Spleen (tissue), 7 donors: ENCODE results near the gene PTBP2.
"Not testable (repeated sequence)": the region's sequence is repeated elsewhere in the genome, so short reads cannot be mapped to it uniquely, and the experiment has no call there.

ENCODE experiments used
- POLR2A ChIP-seq, 3 donors: fragments of 450-650 bp; IDR thresholded peaks; one replicate each; pipeline ENCODE4 v1.5.1; 2017; ENCODE audit warnings: antibody characterized with exemption in 3 of 3, mild to moderate bottlenecking in 1 of 3
- POLR2AphosphoS5 ChIP-seq, 3 donors: sonication (generic); formaldehyde crosslinking; IDR thresholded peaks; one replicate each; pipeline ENCODE4 v1.5.1; 2017; ENCODE audit warnings: antibody characterized with exemption in 3 of 3
- TF ChIP-seq, protein P1 (sequence below), 11 experiments: fragments of 200-600 bp in 7 of 11; fragments of 450-650 bp in 4 of 11; sonication (generic) in 4 of 11; IDR thresholded peaks in 8 of 11; conservative IDR thresholded peaks in 3 of 11; 1 replicate in 7 of 11; 2 replicates in 4 of 11; pipeline versions ENCODE4 v1.4.0 to v1.8.0; 2016 to 2021; ENCODE audit warnings: antibody characterized with exemption in 11 of 11, inconsistent platforms in 4 of 11, mild to moderate bottlenecking in 1 of 11
- donor health status: DM: no; HTN: no; CAD: no; lungs with moderate emphysema.
- donor health status: DM: no; HTN: no; CAD: no.
- donor health status: DM: no; HTN: no; CAD: no.

GRCh38 chr1:96762586-96762985, 41.0 kb downstream of the PTBP2 start:
- TF ChIP-seq, protein P1, sequence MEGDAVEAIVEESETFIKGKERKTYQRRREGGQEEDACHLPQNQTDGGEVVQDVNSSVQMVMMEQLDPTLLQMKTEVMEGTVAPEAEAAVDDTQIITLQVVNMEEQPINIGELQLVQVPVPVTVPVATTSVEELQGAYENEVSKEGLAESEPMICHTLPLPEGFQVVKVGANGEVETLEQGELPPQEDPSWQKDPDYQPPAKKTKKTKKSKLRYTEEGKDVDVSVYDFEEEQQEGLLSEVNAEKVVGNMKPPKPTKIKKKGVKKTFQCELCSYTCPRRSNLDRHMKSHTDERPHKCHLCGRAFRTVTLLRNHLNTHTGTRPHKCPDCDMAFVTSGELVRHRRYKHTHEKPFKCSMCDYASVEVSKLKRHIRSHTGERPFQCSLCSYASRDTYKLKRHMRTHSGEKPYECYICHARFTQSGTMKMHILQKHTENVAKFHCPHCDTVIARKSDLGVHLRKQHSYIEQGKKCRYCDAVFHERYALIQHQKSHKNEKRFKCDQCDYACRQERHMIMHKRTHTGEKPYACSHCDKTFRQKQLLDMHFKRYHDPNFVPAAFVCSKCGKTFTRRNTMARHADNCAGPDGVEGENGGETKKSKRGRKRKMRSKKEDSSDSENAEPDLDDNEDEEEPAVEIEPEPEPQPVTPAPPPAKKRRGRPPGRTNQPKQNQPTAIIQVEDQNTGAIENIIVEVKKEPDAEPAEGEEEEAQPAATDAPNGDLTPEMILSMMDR (IDR thresholded peaks at IDR 0.05 in 8 of 11, conservative IDR thresholded peaks at IDR 0.05 in 3 of 11) = not testable (repeated sequence)
- TF ChIP-seq POLR2A, POLR2AphosphoS5 (IDR thresholded peaks at IDR 0.05): not testable (repeated sequence)
